LNCAP (cell line): ENCODE results near the gene SCN5A.

ENCODE experiments used
- TF ChIP-seq, protein P1 (sequence below): fragments of 450-650 bp; IDR thresholded peaks from 2 replicates; pipeline ENCODE4 v1.5.1; 2017; ENCODE audit warnings: mild to moderate bottlenecking

Gene SCN5A

DNA sequence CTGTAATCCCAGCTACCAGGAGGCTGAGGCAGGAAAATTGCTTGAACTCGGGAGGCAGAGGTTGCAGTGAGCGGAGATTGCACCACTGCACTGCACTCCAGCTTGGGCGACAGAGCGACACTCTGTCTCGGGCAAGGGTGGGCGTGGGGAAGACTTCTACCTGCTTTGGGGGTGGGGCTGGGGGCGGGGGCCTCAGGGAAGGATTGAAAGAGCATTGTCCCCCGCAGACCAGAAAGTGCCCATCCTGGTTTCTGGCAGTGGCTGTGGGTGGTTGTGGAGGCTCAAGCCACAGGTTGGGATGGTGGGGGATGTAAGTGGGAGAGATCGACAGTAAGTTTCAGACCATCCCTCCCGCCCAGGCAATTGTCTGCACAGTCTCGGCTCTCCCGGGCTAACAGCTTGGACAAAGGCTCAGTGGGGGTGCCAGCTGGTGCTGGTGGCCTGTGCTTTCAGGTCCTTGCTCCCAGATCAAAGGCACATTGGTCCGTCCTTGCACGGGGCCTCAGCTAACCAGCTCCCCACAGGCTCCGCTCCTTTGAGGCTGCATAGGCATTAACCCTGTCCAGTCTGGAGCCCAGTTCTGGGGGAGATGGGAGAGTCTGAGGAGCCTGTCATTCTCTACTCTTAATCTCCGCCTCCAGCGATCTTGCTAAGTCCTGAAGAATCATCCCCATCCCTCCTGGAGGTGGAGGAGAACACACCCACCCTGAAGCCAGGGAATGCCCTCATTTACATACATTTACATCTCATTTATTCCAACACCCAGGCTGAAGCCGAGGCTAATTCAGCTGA, 8.6 kb downstream of the SCN5A start:
- TF ChIP-seq, protein P1, sequence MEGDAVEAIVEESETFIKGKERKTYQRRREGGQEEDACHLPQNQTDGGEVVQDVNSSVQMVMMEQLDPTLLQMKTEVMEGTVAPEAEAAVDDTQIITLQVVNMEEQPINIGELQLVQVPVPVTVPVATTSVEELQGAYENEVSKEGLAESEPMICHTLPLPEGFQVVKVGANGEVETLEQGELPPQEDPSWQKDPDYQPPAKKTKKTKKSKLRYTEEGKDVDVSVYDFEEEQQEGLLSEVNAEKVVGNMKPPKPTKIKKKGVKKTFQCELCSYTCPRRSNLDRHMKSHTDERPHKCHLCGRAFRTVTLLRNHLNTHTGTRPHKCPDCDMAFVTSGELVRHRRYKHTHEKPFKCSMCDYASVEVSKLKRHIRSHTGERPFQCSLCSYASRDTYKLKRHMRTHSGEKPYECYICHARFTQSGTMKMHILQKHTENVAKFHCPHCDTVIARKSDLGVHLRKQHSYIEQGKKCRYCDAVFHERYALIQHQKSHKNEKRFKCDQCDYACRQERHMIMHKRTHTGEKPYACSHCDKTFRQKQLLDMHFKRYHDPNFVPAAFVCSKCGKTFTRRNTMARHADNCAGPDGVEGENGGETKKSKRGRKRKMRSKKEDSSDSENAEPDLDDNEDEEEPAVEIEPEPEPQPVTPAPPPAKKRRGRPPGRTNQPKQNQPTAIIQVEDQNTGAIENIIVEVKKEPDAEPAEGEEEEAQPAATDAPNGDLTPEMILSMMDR = no peak

DNA sequence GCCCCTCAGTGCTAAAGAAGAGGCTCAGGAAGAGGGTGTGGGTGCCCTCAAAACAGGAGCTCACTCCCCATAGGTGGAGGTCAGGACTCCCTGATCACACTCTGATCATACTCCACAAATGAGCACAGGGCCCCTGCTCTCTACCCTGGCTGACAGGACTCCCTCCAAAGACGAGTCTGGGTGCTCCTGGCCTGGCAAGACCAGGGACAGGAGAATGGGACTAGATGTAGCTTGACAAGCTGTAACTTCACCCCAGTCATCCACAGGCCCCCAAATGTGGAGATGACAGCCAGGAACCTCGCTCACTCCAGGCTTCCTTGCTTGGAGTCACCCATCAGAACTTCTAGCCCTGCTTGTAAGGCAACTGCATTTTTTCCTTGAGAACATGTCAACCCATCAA, 11.1 kb downstream of the SCN5A start:
- TF ChIP-seq, protein P1 = no peak

- TF ChIP-seq, protein P1 = no peak
Observed at GRCh38 chr3:38637906-38638305, 11.6 kb downstream of the SCN5A start.

DNA sequence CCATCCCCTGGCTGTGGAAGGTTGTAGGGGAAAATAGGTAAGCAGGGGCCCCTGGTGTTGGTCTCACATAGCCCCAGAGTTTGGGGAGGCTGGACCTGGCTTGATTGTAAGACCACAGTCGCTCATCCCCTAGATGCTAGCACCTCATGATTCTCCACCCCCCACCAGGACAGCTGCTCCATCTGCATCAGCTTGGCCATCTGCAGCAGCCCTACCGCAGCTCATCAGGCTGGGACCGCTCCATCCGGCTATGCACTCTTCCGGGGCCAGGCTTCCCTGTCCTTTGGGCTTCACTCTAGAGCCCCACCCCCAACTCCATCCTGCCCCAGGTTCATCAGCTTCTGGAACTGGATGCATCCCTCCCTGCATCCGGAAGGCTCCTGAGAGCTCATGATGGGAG, 12.6 kb downstream of the SCN5A start:
- TF ChIP-seq, protein P1 = no peak

- TF ChIP-seq, protein P1 = no peak
Observed at GRCh38 chr3:38636464-38636863, 13.0 kb downstream of the SCN5A start.

GRCh38 chr3:38634111-38634510, 15.4 kb downstream of the SCN5A start:
- TF ChIP-seq, protein P1 = no peak

- TF ChIP-seq, protein P1 = no peak
Observed at GRCh38 chr3:38632989-38633388, 16.5 kb downstream of the SCN5A start.
